Mucosa of rectum (tissue), 2 donors: ENCODE measurements around the gene IGF2R.
A peak's percentile ranks its signal among the peaks of the same experiment; 100 is the strongest.

Experiments used
- H3K27ac ChIP-seq, 2 donors: one replicate each; pipeline ENCODE4 v1.7.0; 2013; ENCODE audit warnings: inconsistent platforms in 2 of 2, low read depth in 2 of 2, low read length in 2 of 2
- H3K27me3 ChIP-seq, 2 donors: one replicate each; pipeline ENCODE4 v1.7.0; 2013; ENCODE audit warnings: low read length in 2 of 2; ENCODE audit not compliant: control insufficient read depth in 2 of 2, insufficient read depth in 2 of 2
- H3K36me3 ChIP-seq, 2 donors: one replicate each; pipeline ENCODE4 v1.7.0; 2013; ENCODE audit warnings: low read length in 2 of 2; ENCODE audit not compliant: control insufficient read depth in 2 of 2, insufficient read depth in 2 of 2
- H3K4me1 ChIP-seq, 2 donors: one replicate each; pipeline ENCODE4 v1.7.0; 2013; ENCODE audit warnings: low read length in 2 of 2, mild to moderate bottlenecking in 1 of 2; ENCODE audit not compliant: control insufficient read depth in 2 of 2, insufficient read depth in 2 of 2
- H3K4me3 ChIP-seq, 2 donors: one replicate each; pipeline ENCODE4 v1.7.0; 2013; ENCODE audit warnings: low read length in 2 of 2
- H3K9ac ChIP-seq, 2 donors: one replicate each; pipeline ENCODE4 v1.7.0; 2013; ENCODE audit warnings: low read length in 2 of 2, low read depth in 1 of 2, mild to moderate bottlenecking in 1 of 2
- H3K9me3 ChIP-seq, 2 donors: one replicate each; pipeline ENCODE4 v1.7.0; 2013; ENCODE audit warnings: low read length in 2 of 2; ENCODE audit not compliant: control insufficient read depth in 2 of 2
- donor health status: healthy.
- donor health status: Normal muscosa, but diverticular disease.

Gene IGF2R

DNA sequence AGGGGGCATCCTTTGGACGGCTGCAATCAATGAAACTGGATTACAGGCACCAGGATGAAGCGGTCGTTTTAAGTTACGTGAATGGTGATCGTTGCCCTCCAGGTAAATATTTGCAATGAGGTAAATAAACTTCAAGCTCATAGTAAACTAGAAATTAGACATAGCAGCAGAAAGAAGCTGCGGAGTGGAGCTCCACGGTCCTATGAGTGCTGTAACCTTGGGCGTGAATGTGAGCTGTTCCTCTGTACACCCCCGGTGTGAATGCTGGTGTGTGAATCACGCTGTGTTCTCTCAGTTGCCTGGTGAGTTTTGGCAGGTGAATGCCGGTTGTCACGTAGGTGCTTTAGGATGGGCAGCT is 110.8 kb downstream of the IGF2R start:
- H3K4me3 ChIP-seq: no peak overlapping the region
- no peaks in the 10 kb centered on the region for H3K9me3 ChIP-seq
- H3K9ac ChIP-seq: no peak overlapping the region
- no peak overlapping the region for H3K27ac ChIP-seq
- no peaks in the 10 kb centered on the region for H3K27me3 ChIP-seq
- peaks cover 63 to 82% of the 10 kb centered on the region in 2 donors for H3K36me3 ChIP-seq
- no peaks in the 10 kb centered on the region for H3K4me1 ChIP-seq

DNA sequence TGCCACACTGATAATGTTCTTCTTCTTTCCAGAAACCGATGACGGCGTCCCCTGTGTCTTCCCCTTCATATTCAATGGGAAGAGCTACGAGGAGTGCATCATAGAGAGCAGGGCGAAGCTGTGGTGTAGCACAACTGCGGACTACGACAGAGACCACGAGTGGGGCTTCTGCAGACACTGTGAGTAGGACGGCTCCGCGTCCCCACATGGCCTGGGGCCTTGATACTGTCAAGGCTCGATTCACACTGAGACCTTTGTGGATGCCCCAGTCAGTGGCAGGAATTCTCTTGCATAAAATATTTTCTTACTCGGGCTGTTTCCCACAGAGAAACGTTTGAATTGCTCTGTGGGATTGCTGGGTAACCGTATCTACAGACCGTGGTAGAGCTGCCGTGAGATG is 111.2 kb downstream of the IGF2R start:
- H3K4me1 ChIP-seq: peaks cover 0 to 3% of the 10 kb centered on the region in 2 donors
- no peak overlapping the region for H3K9ac ChIP-seq
- no peaks in the 10 kb centered on the region for H3K27me3 ChIP-seq
- peaks cover 65 to 82% of the 10 kb centered on the region in 2 donors for H3K36me3 ChIP-seq
- no peak overlapping the region for H3K4me3 ChIP-seq
- no peaks in the 10 kb centered on the region for H3K9me3 ChIP-seq
- no peak overlapping the region for H3K27ac ChIP-seq

DNA sequence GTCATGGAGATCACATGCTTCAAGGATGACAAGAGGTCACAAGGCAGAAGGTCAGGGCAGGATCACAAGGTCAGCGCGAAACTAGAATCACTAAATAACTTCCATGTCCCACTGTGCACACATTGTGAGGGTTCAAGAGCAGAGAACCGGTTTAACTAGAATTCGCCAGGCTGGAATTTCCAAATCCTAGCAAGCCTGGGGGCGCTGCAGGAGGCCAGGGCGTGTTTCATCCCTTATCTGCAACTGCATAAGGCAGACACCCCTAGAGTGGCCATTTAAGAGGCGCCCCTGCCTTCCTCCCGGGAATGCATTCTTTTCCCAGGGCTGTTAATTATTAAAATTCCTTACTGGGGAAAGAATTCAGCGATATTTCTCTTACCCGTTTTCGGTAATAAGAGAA is 112.5 kb downstream of the IGF2R start:
- Histone ChIP-seq H3K9me3 (no peaks in the 10 kb centered on the region), H3K9ac (no peak overlapping the region), H3K36me3 (peaks cover 60 to 80% of the 10 kb centered on the region in 2 donors), H3K4me1 (peaks cover 0 to 12% of the 10 kb centered on the region in 2 donors), H3K27ac (no peak overlapping the region), H3K27me3 (no peaks in the 10 kb centered on the region), H3K4me3 (no peak overlapping the region)

DNA sequence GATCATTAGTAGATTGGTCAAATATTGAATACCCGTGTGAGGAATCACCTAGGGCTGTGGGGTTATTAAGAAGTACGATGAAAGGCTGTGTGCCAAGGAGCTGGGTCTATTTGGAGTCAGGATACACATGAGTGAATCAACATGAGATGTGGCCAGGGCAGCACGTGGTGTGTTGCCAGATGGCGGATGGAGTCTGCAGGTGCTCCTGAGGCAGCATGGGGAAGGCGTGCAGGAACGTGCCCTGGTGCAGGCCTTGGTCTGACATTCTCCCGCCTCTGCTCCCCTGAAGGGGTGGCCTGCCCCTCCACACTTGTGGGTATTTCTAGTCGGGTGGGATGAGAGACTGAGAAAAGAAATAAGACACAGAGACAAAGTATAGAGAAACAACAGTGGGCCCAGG is 113.7 kb downstream of the IGF2R start:
- H3K36me3 ChIP-seq: peaks cover 60 to 83% of the 10 kb centered on the region in 2 donors
- no peak overlapping the region for H3K9ac ChIP-seq
- peaks cover 0 to 12% of the 10 kb centered on the region in 2 donors for H3K4me1 ChIP-seq
- H3K27ac ChIP-seq: no peak overlapping the region
- no peaks in the 10 kb centered on the region for H3K9me3 ChIP-seq
- no peaks in the 10 kb centered on the region for H3K27me3 ChIP-seq
- no peak overlapping the region for H3K4me3 ChIP-seq

DNA sequence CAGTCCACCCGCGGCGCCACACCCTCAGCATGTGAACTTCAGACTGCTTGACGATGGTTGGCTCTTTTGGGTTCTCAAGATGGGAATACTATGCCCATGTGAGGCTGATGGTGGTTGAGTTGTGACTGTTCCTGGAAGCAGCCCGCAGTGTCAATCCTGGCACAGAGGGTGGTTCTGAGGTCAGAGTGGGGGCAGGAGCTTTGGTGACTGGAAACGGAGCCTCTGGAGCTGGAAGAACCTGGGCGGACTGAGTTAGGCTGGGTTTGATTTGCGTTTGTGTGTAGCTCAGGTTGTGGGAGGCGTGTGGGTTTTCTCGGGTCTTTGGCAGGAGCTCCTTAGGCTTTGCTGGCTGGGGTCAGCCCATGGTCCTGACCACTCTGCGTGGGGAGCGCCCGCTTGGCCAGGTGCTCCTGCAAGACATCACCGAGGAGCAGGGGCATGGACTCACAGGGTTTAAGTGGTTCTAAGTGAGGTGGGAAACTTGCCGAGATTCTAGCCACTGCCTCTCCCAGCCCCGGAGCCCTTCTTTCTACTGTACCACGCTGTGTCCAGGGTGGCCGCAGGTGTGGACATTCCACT is 115.4 kb downstream of the IGF2R start:
- Histone ChIP-seq H3K4me1 (peaks cover 0 to 12% of the 10 kb centered on the region in 2 donors), H3K9ac (no peak overlapping the region), H3K4me3 (no peak overlapping the region), H3K36me3 (peaks cover 57 to 76% of the 10 kb centered on the region in 2 donors), H3K9me3 (no peaks in the 10 kb centered on the region), H3K27me3 (no peaks in the 10 kb centered on the region), H3K27ac (no peak overlapping the region)

DNA sequence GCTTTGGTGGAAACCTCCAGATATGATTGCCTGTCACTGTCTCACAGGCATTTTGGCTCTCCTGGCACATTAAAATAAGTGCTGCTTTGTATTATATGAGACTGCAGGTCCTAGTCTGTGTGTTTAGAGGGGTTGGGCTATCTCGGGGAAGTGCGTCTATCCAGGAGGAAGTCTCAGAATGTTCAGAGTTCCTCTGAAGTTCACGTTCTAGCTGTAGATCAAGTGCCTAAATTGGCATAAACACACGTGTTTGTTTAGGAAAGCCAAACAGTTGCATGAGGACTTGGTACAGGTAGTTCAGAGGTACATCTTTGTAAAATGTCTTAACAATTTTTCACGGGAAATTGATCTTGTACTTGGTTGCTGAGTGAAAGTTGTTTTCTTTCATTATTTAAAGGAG is 116.3 kb downstream of the IGF2R start:
- no peak overlapping the region for H3K4me3 ChIP-seq
- no peaks in the 10 kb centered on the region for H3K27me3 ChIP-seq
- peaks cover 55 to 74% of the 10 kb centered on the region in 2 donors for H3K36me3 ChIP-seq
- no peaks in the 10 kb centered on the region for H3K9me3 ChIP-seq
- H3K4me1 ChIP-seq: peaks cover 0 to 20% of the 10 kb centered on the region in 2 donors
- peak overlapping the region in 1 of 2 donors; percentile 18 for H3K9ac ChIP-seq
- peak overlapping the region; percentile 39 to 70 for H3K27ac ChIP-seq

DNA sequence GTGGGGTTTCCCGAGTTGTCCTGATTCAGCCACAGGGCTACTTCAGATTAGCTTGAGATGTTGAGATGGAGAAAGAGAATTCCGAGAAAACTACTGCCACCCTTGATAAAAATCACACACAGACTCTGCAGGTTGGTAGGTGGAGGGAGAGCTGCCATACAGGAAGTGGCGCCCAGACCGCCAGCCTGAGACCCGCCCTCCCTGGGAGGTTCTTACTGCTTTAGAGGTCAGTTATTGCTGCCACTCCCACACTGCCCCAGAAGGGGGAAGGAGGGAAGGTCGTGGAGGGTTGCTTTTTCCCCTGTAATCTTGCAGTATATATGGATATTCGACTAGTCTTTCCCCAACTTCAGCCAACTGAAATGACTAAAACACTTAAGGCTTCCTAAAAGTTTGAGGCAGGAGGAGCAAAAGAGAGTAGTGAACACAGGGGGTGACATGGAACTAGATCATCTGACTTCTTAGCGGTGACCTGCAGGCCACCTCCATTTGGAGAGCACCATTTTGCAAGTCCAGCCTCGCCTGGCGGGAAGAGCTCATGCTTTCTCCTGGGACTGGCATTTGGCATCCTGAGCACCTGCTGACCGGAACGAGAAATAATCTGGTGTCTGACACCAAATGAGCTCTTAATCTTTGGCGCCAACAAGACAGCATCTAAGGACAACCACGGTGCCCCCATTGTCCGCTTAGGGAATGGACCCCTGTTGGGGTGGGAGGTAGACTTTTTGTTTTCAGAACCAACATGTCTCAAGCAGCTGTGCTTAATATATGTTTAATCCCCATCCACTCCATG is 117.0 kb downstream of the IGF2R start:
- no peaks in the 10 kb centered on the region for H3K9me3 ChIP-seq
- peaks cover 0 to 24% of the 10 kb centered on the region in 2 donors for H3K4me1 ChIP-seq
- peaks cover 53 to 75% of the 10 kb centered on the region in 2 donors for H3K36me3 ChIP-seq
- H3K4me3 ChIP-seq: no peak overlapping the region
- peak overlapping the region; percentile 39 to 70 for H3K27ac ChIP-seq
- H3K27me3 ChIP-seq: no peaks in the 10 kb centered on the region
- H3K9ac ChIP-seq: peak overlapping the region in 1 of 2 donors; percentile 46

DNA sequence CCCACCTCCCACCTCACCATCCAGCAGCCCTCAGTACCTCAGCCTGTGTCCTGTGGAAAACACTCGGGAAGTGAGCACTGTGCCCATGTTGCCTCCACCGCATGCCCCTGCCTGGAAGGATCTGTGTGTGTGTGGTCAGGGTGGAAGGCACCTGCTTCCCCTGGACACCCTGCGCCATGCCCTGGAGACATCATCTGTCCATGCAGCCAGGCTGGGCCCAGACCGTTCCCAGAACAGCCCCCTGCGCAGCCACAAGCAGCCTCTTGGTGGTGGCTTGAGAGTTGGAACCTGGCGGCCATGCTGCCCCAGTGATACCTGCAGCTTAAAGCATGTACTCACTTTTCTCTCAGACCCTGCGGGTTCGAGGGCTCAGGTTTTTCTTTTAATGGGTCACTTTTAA is 117.9 kb downstream of the IGF2R start:
- H3K36me3 ChIP-seq: peaks cover 59 to 73% of the 10 kb centered on the region in 2 donors
- H3K27me3 ChIP-seq: no peaks in the 10 kb centered on the region
- peaks cover 5 to 30% of the 10 kb centered on the region in 2 donors for H3K4me1 ChIP-seq
- H3K9ac ChIP-seq: no peak overlapping the region
- no peak overlapping the region for H3K4me3 ChIP-seq
- H3K9me3 ChIP-seq: no peaks in the 10 kb centered on the region
- H3K27ac ChIP-seq: no peak overlapping the region

DNA sequence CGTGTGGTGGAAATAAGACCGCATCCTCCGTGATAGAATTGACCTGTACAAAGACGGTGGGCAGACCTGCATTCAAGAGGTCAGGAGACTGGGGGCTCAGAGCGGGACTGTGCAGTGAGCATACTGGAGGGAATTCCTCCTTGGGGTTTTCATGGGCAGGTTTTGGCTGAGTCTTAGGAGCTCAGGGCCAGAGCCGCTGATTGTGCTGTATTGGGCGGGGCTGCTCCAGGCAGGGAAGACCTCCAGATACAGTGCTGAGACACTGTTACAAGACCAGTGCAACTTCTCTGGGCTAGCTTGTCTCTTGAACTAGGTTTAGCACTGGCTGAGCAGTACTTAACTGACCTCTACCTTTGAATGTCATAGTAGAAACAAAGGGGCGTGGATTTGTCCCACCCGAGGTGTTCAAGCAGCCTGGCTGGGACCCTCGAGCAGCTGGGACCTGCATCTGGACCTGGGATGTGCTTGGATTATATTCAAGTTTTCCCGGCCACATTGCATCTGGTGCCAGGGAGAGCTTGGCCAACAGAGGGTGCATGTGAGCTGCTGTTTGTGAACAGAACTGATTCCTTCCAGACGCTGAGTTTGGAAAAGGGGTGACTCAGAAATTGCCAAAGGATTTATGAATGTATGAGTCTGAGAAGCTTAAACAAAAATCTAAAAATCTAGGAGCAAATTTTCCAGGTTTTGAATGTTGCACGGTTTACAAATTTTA is 119.3 kb downstream of the IGF2R start:
- Histone ChIP-seq H3K9me3 (no peaks in the 10 kb centered on the region), H3K9ac (no peak overlapping the region), H3K27me3 (no peaks in the 10 kb centered on the region), H3K36me3 (peaks cover 72 to 73% of the 10 kb centered on the region in 2 donors), H3K4me1 (peaks cover 5 to 30% of the 10 kb centered on the region in 2 donors), H3K27ac (no peak overlapping the region), H3K4me3 (no peak overlapping the region)
